NAMALWA (cell line): ENCODE results near the gene GOLGA5.
"Not testable (repeated sequence)": the region's sequence is repeated elsewhere in the genome, so short reads cannot be mapped to it uniquely, and the experiment has no call there.

Experiments used
- DNase-seq: peaks from one replicate; pipeline ENCODE4 v3.0.0-alpha.2; 2015; ENCODE audit warnings: low spot score

Gene GOLGA5

GRCh38 chr14:92793709-92794546, at the start of gene GOLGA5:
Gene GOLGA5 (plus strand): TSS chr14:92794305. CDS start chr14:92797438, 3,133 bp downstream.
- peak; percentile 98 for DNase-seq

- DNase-seq = peak; percentile 47
Observed at GRCh38 chr14:92747701-92748258, 46.3 kb upstream of the GOLGA5 start.

- peak; percentile 96 for DNase-seq
Observed at GRCh38 chr14:92748259-92749016, 45.7 kb upstream of the GOLGA5 start, which contains the start of gene LGMN. Gene LGMN (minus strand): TSS chr14:92748627. CDS start chr14:92732786, 15,841 bp downstream.

GRCh38 chr14:92750222-92750728, 43.8 kb upstream of the GOLGA5 start:
- peak; percentile 53 for DNase-seq

GRCh38 chr14:92750994-92751400, 43.1 kb upstream of the GOLGA5 start:
- DNase-seq = no peak

GRCh38 chr14:92751819-92752218, 42.3 kb upstream of the GOLGA5 start:
- no peak for DNase-seq

- no peak for DNase-seq
Observed at GRCh38 chr14:92753250-92753649, 40.9 kb upstream of the GOLGA5 start.

GRCh38 chr14:92754966-92755365, 39.1 kb upstream of the GOLGA5 start:
- DNase-seq = no peak

- DNase-seq = no peak
Observed at GRCh38 chr14:92755495-92755894, 38.6 kb upstream of the GOLGA5 start.

- DNase-seq = no peak
Observed at GRCh38 chr14:92756446-92756845, 37.7 kb upstream of the GOLGA5 start.

GRCh38 chr14:92759300-92759678, 34.8 kb upstream of the GOLGA5 start:
- DNase-seq = peak; percentile 93

GRCh38 chr14:92759679-92760523, 34.2 kb upstream of the GOLGA5 start:
- no peak for DNase-seq

GRCh38 chr14:92760524-92760805, 33.6 kb upstream of the GOLGA5 start:
- DNase-seq = no peak

GRCh38 chr14:92763666-92764631, 30.2 kb upstream of the GOLGA5 start:
- not testable (repeated sequence) for DNase-seq

GRCh38 chr14:92768236-92768635, 25.9 kb upstream of the GOLGA5 start:
- peak; percentile 39 for DNase-seq

GRCh38 chr14:92768795-92769194, 25.3 kb upstream of the GOLGA5 start:
- no peak for DNase-seq

GRCh38 chr14:92770484-92770883, 23.6 kb upstream of the GOLGA5 start:
- DNase-seq = no peak

- no peak for DNase-seq
Observed at GRCh38 chr14:92774572-92774971, 19.5 kb upstream of the GOLGA5 start.

- DNase-seq = peak; percentile 70
Observed at GRCh38 chr14:92775292-92775691, 18.8 kb upstream of the GOLGA5 start.

GRCh38 chr14:92778868-92779565, 15.1 kb upstream of the GOLGA5 start:
- peak; percentile 63 for DNase-seq
